HEK293 (cell line): Measurements from ENCODE around the gene PIGS.

Source experiments
- BCL11A ChIP-seq: fragments of 450-650 bp; formaldehyde crosslinking; IDR thresholded peaks from 2 replicates; pipeline ENCODE4 v1.5.1; 2016; ENCODE audit warnings: low read depth, missing biosample characterization, missing genetic modification characterization
- BCL11B ChIP-seq: fragments of 450-650 bp; formaldehyde crosslinking; IDR thresholded peaks from 2 replicates; pipeline ENCODE4 v1.5.1; 2016; ENCODE audit warnings: low read depth, missing biosample characterization, missing genetic modification characterization
- HIC1 ChIP-seq: fragments of 450-650 bp; formaldehyde crosslinking; IDR thresholded peaks from 2 replicates; pipeline ENCODE4 v1.5.1; 2016; ENCODE audit warnings: missing biosample characterization, missing genetic modification characterization
- PRDM4 ChIP-seq: fragments of 450-650 bp; formaldehyde crosslinking; IDR thresholded peaks from 2 replicates; pipeline ENCODE4 v1.5.1; 2017; ENCODE audit warnings: missing biosample characterization, missing genetic modification characterization
- SALL2 ChIP-seq: fragments of 450-650 bp; formaldehyde crosslinking; IDR thresholded peaks from 2 replicates; pipeline ENCODE4 v1.5.0; 2017; ENCODE audit warnings: missing biosample characterization, mild to moderate bottlenecking, missing genetic modification characterization, borderline replicate concordance
- SP7 ChIP-seq: fragments of 450-650 bp; formaldehyde crosslinking; IDR thresholded peaks from 2 replicates; pipeline ENCODE4 v1.5.1; 2016; ENCODE audit warnings: missing biosample characterization, missing genetic modification characterization
- YY1 ChIP-seq: fragments of 450-650 bp; formaldehyde crosslinking; IDR thresholded peaks from 2 replicates; pipeline ENCODE4 v1.5.1; 2018; ENCODE audit warnings: missing biosample characterization, missing genetic modification characterization
- ZBTB1 ChIP-seq: fragments of 450-650 bp; formaldehyde crosslinking; IDR thresholded peaks from 2 replicates; pipeline ENCODE4 v1.5.1; 2016; ENCODE audit warnings: missing biosample characterization, missing genetic modification characterization
- ZBTB10 ChIP-seq: fragments of 450-650 bp; formaldehyde crosslinking; IDR thresholded peaks from 2 replicates; pipeline ENCODE4 v1.5.1; 2016; ENCODE audit warnings: missing biosample characterization, missing genetic modification characterization
- ZFHX2 ChIP-seq: fragments of 450-650 bp; formaldehyde crosslinking; conservative IDR thresholded peaks from 2 replicates; pipeline ENCODE4 v1.5.1; 2016; ENCODE audit warnings: missing biosample characterization, missing genetic modification characterization
- ZNF221 ChIP-seq: fragments of 450-650 bp; formaldehyde crosslinking; IDR thresholded peaks from 2 replicates; pipeline ENCODE4 v1.5.1; 2017; ENCODE audit warnings: missing biosample characterization, missing genetic modification characterization, borderline replicate concordance
- ZNF26 ChIP-seq: fragments of 450-650 bp; formaldehyde crosslinking; IDR thresholded peaks from 2 replicates; pipeline ENCODE4 v1.5.1; 2016; ENCODE audit warnings: missing biosample characterization, missing genetic modification characterization
- ZNF266 ChIP-seq: fragments of 450-650 bp; formaldehyde crosslinking; IDR thresholded peaks from 2 replicates; pipeline ENCODE4 v1.5.1; 2016; ENCODE audit warnings: missing biosample characterization, missing genetic modification characterization, low read depth
- ZNF274 ChIP-seq, 2 experiments: fragments of 200-500 bp in 1 of 2; fragments of 450-650 bp in 1 of 2; sonication (Bioruptor generic) in 1 of 2; formaldehyde crosslinking in 1 of 2; IDR thresholded peaks; 2 replicates each; pipeline versions ENCODE4 v1.5.1 to v1.6.1; 2014 to 2016; ENCODE audit warnings: borderline replicate concordance in 1 of 2, inconsistent platforms in 1 of 2, low read length in 1 of 2, missing biosample characterization in 1 of 2, missing genetic modification characterization in 1 of 2
- ZNF350 ChIP-seq: fragments of 450-650 bp; formaldehyde crosslinking; IDR thresholded peaks from 2 replicates; pipeline ENCODE4 v1.5.0; 2017; ENCODE audit warnings: missing biosample characterization, mild to moderate bottlenecking, missing genetic modification characterization
- ZNF366 ChIP-seq: fragments of 450-650 bp; formaldehyde crosslinking; conservative IDR thresholded peaks from 2 replicates; pipeline ENCODE4 v1.5.1; 2016; ENCODE audit warnings: missing biosample characterization, missing genetic modification characterization
- ZNF391 ChIP-seq: fragments of 450-650 bp; formaldehyde crosslinking; IDR thresholded peaks from 2 replicates; pipeline ENCODE4 v1.5.1; 2016; ENCODE audit warnings: low read depth, missing biosample characterization, missing genetic modification characterization, borderline replicate concordance
- ZNF529 ChIP-seq: fragments of 450-650 bp; formaldehyde crosslinking; IDR thresholded peaks from 2 replicates; pipeline ENCODE4 v1.5.1; 2017; ENCODE audit warnings: missing genetic modification characterization, missing biosample characterization; ENCODE audit not compliant: insufficient replicate concordance
- ZNF530 ChIP-seq: fragments of 450-650 bp; formaldehyde crosslinking; IDR thresholded peaks from 2 replicates; pipeline ENCODE4 v1.5.1; 2016; ENCODE audit warnings: low read depth, missing biosample characterization, missing genetic modification characterization
- ZNF571 ChIP-seq: fragments of 450-650 bp; formaldehyde crosslinking; IDR thresholded peaks from 2 replicates; pipeline ENCODE4 v1.5.0; 2017; ENCODE audit warnings: missing biosample characterization, missing genetic modification characterization
- ZNF596 ChIP-seq: fragments of 450-650 bp; IDR thresholded peaks from 2 replicates; pipeline ENCODE4 v1.5.0; 2018; ENCODE audit warnings: missing biosample characterization, mild to moderate bottlenecking, missing genetic modification characterization, moderate library complexity
- ZNF626 ChIP-seq: fragments of 450-650 bp; sonication (Bioruptor Pico); formaldehyde crosslinking; IDR thresholded peaks from 2 replicates; pipeline ENCODE4 v1.5.1; 2018; ENCODE audit warnings: missing biosample characterization, missing genetic modification characterization, inconsistent platforms
- ZNF645 ChIP-seq: fragments of 450-650 bp; formaldehyde crosslinking; IDR thresholded peaks from 2 replicates; pipeline ENCODE4; 2016; ENCODE audit warnings: missing biosample characterization, missing genetic modification characterization
- ZNF654 ChIP-seq: fragments of 450-650 bp; formaldehyde crosslinking; IDR thresholded peaks from 2 replicates; pipeline ENCODE4 v1.5.1; 2016; ENCODE audit warnings: low read depth, missing biosample characterization, missing genetic modification characterization
- ZNF777 ChIP-seq: fragments of 450-650 bp; formaldehyde crosslinking; IDR thresholded peaks from 2 replicates; pipeline ENCODE4 v1.5.1; 2017; ENCODE audit warnings: missing biosample characterization, missing genetic modification characterization, borderline replicate concordance
- ZNF792 ChIP-seq: fragments of 450-650 bp; formaldehyde crosslinking; IDR thresholded peaks from 2 replicates; pipeline ENCODE4 v1.5.1; 2016; ENCODE audit warnings: missing biosample characterization, missing genetic modification characterization
- ZSCAN5A ChIP-seq: fragments of 450-650 bp; formaldehyde crosslinking; IDR thresholded peaks from 2 replicates; pipeline ENCODE4 v1.5.1; 2016; ENCODE audit warnings: missing biosample characterization, missing genetic modification characterization
- ZXDB ChIP-seq: fragments of 450-650 bp; formaldehyde crosslinking; IDR thresholded peaks from 2 replicates; pipeline ENCODE4 v1.5.1; 2016; ENCODE audit warnings: missing biosample characterization, missing genetic modification characterization

Gene PIGS

GRCh38 chr17:28570716-28571360 lies 486 bp downstream of the PIGS start (continued):
- no peak; the same call in 1 of the 2 replicates for TF ChIP-seq ZNF777 (tag by site-specific recombination)
- no peak for TF ChIP-seq ZSCAN5A (tag by site-specific recombination)
- peak; percentile 73 for TF ChIP-seq ZNF366 (tag by site-specific recombination)
- TF ChIP-seq ZNF654 (tag by site-specific recombination): no peak
- TF ChIP-seq ZNF274 (IDR thresholded peaks at IDR 0.05; ENCODE audit: low read length): no peak
- TF ChIP-seq ZNF274 (tag by site-specific recombination; IDR thresholded peaks at IDR 0.05; ENCODE audit: borderline replicate concordance): no peak
- no peak for TF ChIP-seq ZNF792 (tag by site-specific recombination)
- peak; percentile 6; the same call in 1 of the 2 replicates for TF ChIP-seq BCL11B (tag by site-specific recombination)
- peak; percentile 62; the same call in 1 of the 2 replicates for TF ChIP-seq ZNF391 (tag by site-specific recombination)
- TF ChIP-seq PRDM4 (tag by site-specific recombination): no peak
- no peak for TF ChIP-seq ZNF571
- no peak for TF ChIP-seq SALL2 (tag by site-specific recombination)
- no peak for TF ChIP-seq ZNF221
- TF ChIP-seq ZBTB1 (tag by site-specific recombination): no peak
- TF ChIP-seq ZNF266 (tag by site-specific recombination): no peak
- no peak for TF ChIP-seq ZNF26 (tag by site-specific recombination)
- TF ChIP-seq HIC1: no peak
- TF ChIP-seq ZBTB10 (tag by site-specific recombination): 0 out of 2 replicates have a peak, but pooled peaks have one; percentile 47
- no peak for TF ChIP-seq ZNF529 (tag by site-specific recombination)
- no peak for TF ChIP-seq ZNF530 (tag by site-specific recombination)
- no peak for TF ChIP-seq ZNF645 (tag by site-specific recombination)
- TF ChIP-seq ZNF350 (tag by site-specific recombination): no peak
- no peak; the same call in 1 of the 2 replicates for TF ChIP-seq BCL11A
- peak; percentile 76 for TF ChIP-seq ZFHX2
- TF ChIP-seq ZXDB (tag by site-specific recombination): peak; percentile 70; the same call in 1 of the 2 replicates
- no peak for TF ChIP-seq ZNF596 (tag by site-specific recombination)
- TF ChIP-seq ZNF626 (tag by site-specific recombination): no peak
- TF ChIP-seq SP7 (tag by site-specific recombination): no peak
- no peak for TF ChIP-seq YY1
